Measurements from ENCODE around the gene LRRC23. TPM values are rescaled to one million over a fixed set of nuclear protein-coding genes. Genes with fewer than 3 reads are reported as not detected.

Gene LRRC23
- total RNA-seq, 4 donors from 2014 or later: 2.3 to 5.9 (median 4.8) TPM

DNA sequence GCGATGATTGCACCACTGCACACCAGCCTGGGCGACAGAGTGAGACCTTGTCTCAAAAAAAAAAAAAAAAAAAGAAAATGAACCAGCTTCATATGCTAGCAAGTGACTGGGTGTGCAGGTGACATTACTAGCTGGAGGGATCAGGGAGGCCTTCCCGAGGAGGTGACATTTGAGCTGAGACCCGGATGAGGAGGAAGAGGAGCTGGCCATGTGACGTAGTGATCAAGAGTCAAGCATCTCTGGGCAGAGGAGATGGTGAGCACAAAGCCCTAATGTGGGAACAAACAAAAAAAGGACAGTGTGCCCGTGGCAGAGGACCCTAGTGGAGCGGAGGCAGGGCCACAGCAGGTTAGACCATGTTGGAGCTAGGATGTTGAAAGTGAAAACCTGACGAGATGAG is 43.0 kb downstream of the LRRC23 start:
- H3K9me3 ChIP-seq: no peaks in the 10 kb centered on the region
- no peak overlapping the region for H3K27ac ChIP-seq
- H3K36me3 ChIP-seq: peaks cover 0 to 14% (median 0%) of the 10 kb centered on the region in 3 donors
- no peaks in the 10 kb centered on the region for H3K27me3 ChIP-seq
- no peak for TF ChIP-seq POLR2A (IDR thresholded peaks at IDR 0.05)
- no peak for TF ChIP-seq CTCF (IDR thresholded peaks at IDR 0.05)
- peaks cover 25 to 74% (median 37%) of the 10 kb centered on the region in 3 donors for H3K4me1 ChIP-seq
- DNase-seq: no peak
- intact Hi-C loops (cut with DNase I): no loop called here
- H3K4me3 ChIP-seq: no peak overlapping the region
- WGBS, 2 donors: 80 to 82% methylated on average over 8 of the region's 8 CpGs

DNA sequence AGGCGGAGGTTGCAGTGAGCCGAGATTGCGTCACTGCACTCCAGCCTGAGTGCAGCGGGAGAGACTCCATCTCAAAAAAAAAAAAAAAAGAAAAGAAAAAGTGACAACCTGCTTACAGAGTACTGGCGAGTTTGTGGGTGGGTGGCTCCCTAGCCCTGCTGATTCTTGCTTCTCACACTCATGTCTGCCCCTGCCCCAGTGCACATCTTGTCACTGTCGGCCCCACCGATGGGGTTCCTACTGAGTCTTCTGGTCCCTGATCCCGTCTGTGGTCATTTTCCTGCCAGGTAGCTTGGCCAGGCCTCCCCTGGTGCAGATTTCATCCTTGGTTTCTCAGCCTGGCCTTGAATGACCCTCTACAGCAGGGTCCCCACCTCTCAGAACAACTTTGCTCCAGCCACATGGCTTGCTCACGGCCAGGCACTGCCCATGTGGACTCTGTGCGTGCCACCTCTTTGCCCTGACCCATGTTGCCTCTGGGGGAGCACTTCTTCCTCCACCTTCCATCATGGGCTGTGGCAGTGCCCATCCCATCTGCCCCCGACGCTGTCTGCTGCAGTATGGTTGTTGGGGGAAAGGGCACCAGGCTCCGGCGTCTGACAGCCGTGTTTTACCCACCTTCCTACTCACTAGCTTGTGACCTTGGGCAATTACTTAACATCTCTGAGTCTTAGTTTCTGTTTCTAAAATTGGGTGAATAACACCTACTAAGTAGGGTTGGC is 44.4 kb downstream of the LRRC23 start:
- Histone ChIP-seq H3K4me1 (peaks cover 15 to 66% (median 30%) of the 10 kb centered on the region in 3 donors), H3K27ac (peak overlapping the region in 3 of 4 donors; percentile 51 to 76 (median 62)), H3K36me3 (peaks cover 0 to 14% (median 0%) of the 10 kb centered on the region in 3 donors), H3K9me3 (no peaks in the 10 kb centered on the region), H3K27me3 (no peaks in the 10 kb centered on the region), H3K4me3 (peak overlapping the region in 1 of 4 donors; percentile 29)
- no peak for TF ChIP-seq CTCF (IDR thresholded peaks at IDR 0.05)
- WGBS, 2 donors: 65 to 77% methylated on average over 15 of the region's 15 CpGs
- intact Hi-C loops (cut with DNase I): no loop called here
- no peak for DNase-seq

GRCh38 chr12:6950401-6950801 is 45.8 kb downstream of the LRRC23 start:
- peak overlapping the region; percentile 34 to 88 (median 76) for H3K27ac ChIP-seq
- H3K9me3 ChIP-seq: no peaks in the 10 kb centered on the region
- peaks cover 0 to 19% (median 0%) of the 10 kb centered on the region in 3 donors for H3K36me3 ChIP-seq
- TF ChIP-seq CTCF (IDR thresholded peaks at IDR 0.05) (peak in 3 of 6 experiments; percentile 6 to 20 (median 14)), POLR2A (IDR thresholded peaks at IDR 0.05) (no peak)
- DNase-seq: no peak
- WGBS, 2 donors: 40% methylated on average over 1 of the region's 1 CpG; no CpG with 5 or more reads in 1 of the 2 donors
- peak overlapping the region in 1 of 4 donors; percentile 61 for H3K4me3 ChIP-seq
- intact Hi-C loops (cut with DNase I): no loop called here
- peaks cover 15 to 66% (median 24%) of the 10 kb centered on the region in 3 donors for H3K4me1 ChIP-seq
- no peaks in the 10 kb centered on the region for H3K27me3 ChIP-seq

DNA sequence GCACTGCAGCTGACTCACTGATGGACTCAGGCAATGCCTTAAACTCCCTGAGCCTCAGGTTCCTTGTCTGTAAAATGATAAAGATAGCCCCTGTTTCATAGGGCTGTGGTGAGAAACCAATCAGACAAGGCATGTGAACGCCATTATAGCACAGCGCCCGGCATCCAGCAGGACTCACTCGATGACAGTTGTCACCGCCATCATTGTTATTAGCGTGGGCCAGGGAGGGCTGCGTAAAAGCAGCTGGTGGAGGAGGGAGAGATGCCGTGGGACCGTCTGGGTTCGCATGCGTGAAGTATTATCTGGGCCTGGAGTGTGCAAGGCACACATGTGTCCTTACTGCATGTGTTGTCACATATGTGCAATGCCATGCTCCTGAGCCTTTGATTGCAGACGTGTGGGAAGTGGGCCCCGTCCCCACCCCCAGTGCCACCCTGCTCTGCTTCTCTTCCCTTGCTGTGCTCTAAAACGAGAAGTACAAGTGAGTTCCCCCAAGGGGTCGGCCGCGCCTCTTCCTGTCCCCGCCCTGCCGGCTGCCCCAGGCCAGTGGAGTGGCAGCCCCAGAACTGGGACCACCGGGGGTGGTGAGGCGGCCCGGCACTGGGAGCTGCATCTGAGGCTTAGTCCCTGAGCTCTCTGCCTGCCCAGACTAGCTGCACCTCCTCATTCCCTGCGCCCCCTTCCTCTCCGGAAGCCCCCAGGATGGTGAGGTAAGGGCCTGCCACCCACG is 46.4 kb downstream of the LRRC23 start, which contains the start of gene PTPN6:
PTPN6 (plus strand) TSS at position 546 of the 730 bp plus-strand sequence; CDS start at position 703, 157 bp downstream.
- TF ChIP-seq POLR2A (IDR thresholded peaks at IDR 0.05) (peak in 2 of 4 donors; percentile 47 to 50), CTCF (IDR thresholded peaks at IDR 0.05) (no peak)
- Histone ChIP-seq H3K4me3 (peak within 1 kb of the TSS; percentile 19 to 61 (median 42)), H3K27me3 (no peaks in the 10 kb centered on the region), H3K4me1 (peaks cover 9 to 66% (median 19%) of the 10 kb centered on the region in 3 donors), H3K36me3 (peaks cover 0 to 19% (median 0%) of the 10 kb centered on the region in 3 donors), H3K9me3 (no peaks in the 10 kb centered on the region), H3K27ac (peak within 1 kb of the TSS; percentile 61 to 88 (median 76))
- 79 to 81% methylated on average over 9 to 10 of the region's 25 CpGs for WGBS, 2 donors
- no peak for DNase-seq
- intact Hi-C loops (cut with DNase I): no loop called here
